ENCODE data around the gene SSTR1.

GRCh38 chr14:38254571-38255407 lies 47.1 kb downstream of the SSTR1 start:
- TF ChIP-seq EZH2 (IDR thresholded peaks at IDR 0.05) = no peak
- no peak for TF ChIP-seq CTCF (IDR thresholded peaks at IDR 0.05)
- TF ChIP-seq EZH2phosphoT487 (IDR thresholded peaks at IDR 0.05) = no peak
